Measurements from ENCODE around the gene DUSP22.

DUSP22 gene

GRCh38 chr6:298233-299103 is 6.2 kb downstream of the DUSP22 start:
- no peak overlapping the region for H3K4me2 ChIP-seq (ENCODE audit: low read length, poor library complexity, severe bottlenecking)
- H3K4me1 ChIP-seq (ENCODE audit: control insufficient read depth, insufficient read depth, low read depth, low read length), result peaks cover 3% of the 10 kb centered on the region
- no peak overlapping the region for H2BK5ac ChIP-seq (ENCODE audit: low read depth, low read length, poor library complexity, severe bottlenecking)
- H3K36me3 ChIP-seq (ENCODE audit: control insufficient read depth in 1 of 2, insufficient read depth in 2 of 2, low read depth in 1 of 2, low read length in 2 of 2), result peaks cover 0 to 2% of the 10 kb centered on the region in 2 experiments
- H4K8ac ChIP-seq (ENCODE audit: low read length), result no peak overlapping the region
- H3K4ac ChIP-seq (ENCODE audit: low read depth in 1 of 2, low read length in 2 of 2), result no peak overlapping the region
- H2BK120ac ChIP-seq (ENCODE audit: low read depth, low read length), result no peak overlapping the region
- H3K23ac ChIP-seq (ENCODE audit: low read length in 2 of 2), result no peak overlapping the region
- H3K18ac ChIP-seq (ENCODE audit: low read depth in 1 of 2, low read length in 2 of 2), result no peak overlapping the region
- DNase-seq, result peak; percentile 74
- no peak overlapping the region for H3K27ac ChIP-seq (ENCODE audit: low read length, poor library complexity, severe bottlenecking)
- no peak overlapping the region for H4K91ac ChIP-seq (ENCODE audit: low read length)
- H3K9me3 ChIP-seq (ENCODE audit: control insufficient read depth, low read length), result no peaks in the 10 kb centered on the region
- H3K9ac ChIP-seq (ENCODE audit: low read length), result no peak overlapping the region
- no peak overlapping the region for H3K14ac ChIP-seq (ENCODE audit: low read length in 2 of 2)
- WGBS, result 50% methylated on average over 11 of the region's 11 CpGs
- H2AK5ac ChIP-seq (ENCODE audit: low read length, severe bottlenecking), result no peak overlapping the region
- H2BK12ac ChIP-seq (ENCODE audit: low read length in 2 of 2), result no peak overlapping the region
- H3K27me3 ChIP-seq (ENCODE audit: control insufficient read depth in 1 of 2, insufficient read depth in 1 of 2, low read length in 2 of 2), result no peaks in the 10 kb centered on the region
- H3K79me1 ChIP-seq (replicated peaks; ENCODE audit: low read length, poor library complexity, severe bottlenecking), result peaks cover 31% of the 10 kb centered on the region
- H3K4me3 ChIP-seq (ENCODE audit: insufficient read depth in 1 of 2, low read depth in 1 of 2, low read length in 2 of 2), result no peak overlapping the region
- no peak overlapping the region for H2AFZ ChIP-seq (ENCODE audit: low read depth, low read length)
- H2BK15ac ChIP-seq (ENCODE audit: low read depth, poor library complexity, severe bottlenecking), result no peak overlapping the region

- H3K27me3 ChIP-seq (ENCODE audit: control insufficient read depth in 1 of 2, insufficient read depth in 1 of 2, low read length in 2 of 2), result no peaks in the 10 kb centered on the region
- peaks cover 0 to 7% of the 10 kb centered on the region in 2 experiments for H3K36me3 ChIP-seq (ENCODE audit: control insufficient read depth in 1 of 2, insufficient read depth in 2 of 2, low read depth in 1 of 2, low read length in 2 of 2)
- H3K4me3 ChIP-seq (ENCODE audit: insufficient read depth in 1 of 2, low read depth in 1 of 2, low read length in 2 of 2), result peak overlapping the region in 1 of 2 experiments; percentile 29
- peak overlapping the region; percentile 74 for H2BK15ac ChIP-seq (ENCODE audit: low read depth, poor library complexity, severe bottlenecking)
- H3K4me2 ChIP-seq (ENCODE audit: low read length, poor library complexity, severe bottlenecking), result no peak overlapping the region
- H2BK12ac ChIP-seq (ENCODE audit: low read length in 2 of 2), result no peak overlapping the region
- DNase-seq, result peak; percentile 47
- no peak overlapping the region for H3K4ac ChIP-seq (ENCODE audit: low read depth in 1 of 2, low read length in 2 of 2)
- 62% methylated on average over 10 of the region's 10 CpGs for WGBS
- no peak overlapping the region for H3K14ac ChIP-seq (ENCODE audit: low read length in 2 of 2)
- no peak overlapping the region for H2BK120ac ChIP-seq (ENCODE audit: low read depth, low read length)
- no peaks in the 10 kb centered on the region for H3K9me3 ChIP-seq (ENCODE audit: control insufficient read depth, low read length)
- H2AFZ ChIP-seq (ENCODE audit: low read depth, low read length), result no peak overlapping the region
- H2BK5ac ChIP-seq (ENCODE audit: low read depth, low read length, poor library complexity, severe bottlenecking), result no peak overlapping the region
- H3K18ac ChIP-seq (ENCODE audit: low read depth in 1 of 2, low read length in 2 of 2), result no peak overlapping the region
- H3K9ac ChIP-seq (ENCODE audit: low read length), result no peak overlapping the region
- H3K4me1 ChIP-seq (ENCODE audit: control insufficient read depth, insufficient read depth, low read depth, low read length), result peaks cover 5% of the 10 kb centered on the region
- peaks cover 37% of the 10 kb centered on the region for H3K79me1 ChIP-seq (replicated peaks; ENCODE audit: low read length, poor library complexity, severe bottlenecking)
- no peak overlapping the region for H2AK5ac ChIP-seq (ENCODE audit: low read length, severe bottlenecking)
- no peak overlapping the region for H3K23ac ChIP-seq (ENCODE audit: low read length in 2 of 2)
- no peak overlapping the region for H4K91ac ChIP-seq (ENCODE audit: low read length)
- no peak overlapping the region for H4K8ac ChIP-seq (ENCODE audit: low read length)
- no peak overlapping the region for H3K27ac ChIP-seq (ENCODE audit: low read length, poor library complexity, severe bottlenecking)
These were observed 7.1 kb downstream of the DUSP22 start for GRCh38 chr6:299104-299980.

- H2AK5ac ChIP-seq (ENCODE audit: low read length, severe bottlenecking), result no peak overlapping the region
- no peak overlapping the region for H4K91ac ChIP-seq (ENCODE audit: low read length)
- H3K27ac ChIP-seq (ENCODE audit: low read length, poor library complexity, severe bottlenecking), result no peak overlapping the region
- no peak for DNase-seq
- no peak overlapping the region for H2BK12ac ChIP-seq (ENCODE audit: low read length in 2 of 2)
- no peak overlapping the region for H3K4ac ChIP-seq (ENCODE audit: low read depth in 1 of 2, low read length in 2 of 2)
- no peak overlapping the region for H3K4me2 ChIP-seq (ENCODE audit: low read length, poor library complexity, severe bottlenecking)
- no peak overlapping the region for H3K18ac ChIP-seq (ENCODE audit: low read depth in 1 of 2, low read length in 2 of 2)
- WGBS, result 86% methylated on average over 6 of the region's 6 CpGs
- H3K9me3 ChIP-seq (ENCODE audit: control insufficient read depth, low read length), result no peaks in the 10 kb centered on the region
- H2BK15ac ChIP-seq (ENCODE audit: low read depth, poor library complexity, severe bottlenecking), result no peak overlapping the region
- peaks cover 6% of the 10 kb centered on the region for H3K4me1 ChIP-seq (ENCODE audit: control insufficient read depth, insufficient read depth, low read depth, low read length)
- no peak overlapping the region for H3K4me3 ChIP-seq (ENCODE audit: insufficient read depth in 1 of 2, low read depth in 1 of 2, low read length in 2 of 2)
- no peak overlapping the region for H3K9ac ChIP-seq (ENCODE audit: low read length)
- H3K27me3 ChIP-seq (ENCODE audit: control insufficient read depth in 1 of 2, insufficient read depth in 1 of 2, low read length in 2 of 2), result no peaks in the 10 kb centered on the region
- H3K36me3 ChIP-seq (ENCODE audit: control insufficient read depth in 1 of 2, insufficient read depth in 2 of 2, low read depth in 1 of 2, low read length in 2 of 2), result peaks cover 0 to 8% of the 10 kb centered on the region in 2 experiments
- peaks cover 38% of the 10 kb centered on the region for H3K79me1 ChIP-seq (replicated peaks; ENCODE audit: low read length, poor library complexity, severe bottlenecking)
- no peak overlapping the region for H3K14ac ChIP-seq (ENCODE audit: low read length in 2 of 2)
- H4K8ac ChIP-seq (ENCODE audit: low read length), result no peak overlapping the region
- H2BK120ac ChIP-seq (ENCODE audit: low read depth, low read length), result no peak overlapping the region
- H2BK5ac ChIP-seq (ENCODE audit: low read depth, low read length, poor library complexity, severe bottlenecking), result no peak overlapping the region
- H2AFZ ChIP-seq (ENCODE audit: low read depth, low read length), result no peak overlapping the region
- no peak overlapping the region for H3K23ac ChIP-seq (ENCODE audit: low read length in 2 of 2)
These were observed 7.7 kb downstream of the DUSP22 start for GRCh38 chr6:300026-300425.
